A549 (cell line): ENCODE results near the gene PPP2R5C. TPM values are rescaled to one million over a fixed set of nuclear protein-coding genes. Genes with fewer than 3 reads are reported as not detected.

Experiments used
- ATAC-seq, 2 experiments: fragments of 200-7000 bp in 1 of 2; fragments of >200 bp in 1 of 2; cut with Nextera tagmentation in 1 of 2; cut with Tn5 transposase in 1 of 2; 3 replicates each; pipeline versions ENCODE4 v1.8.0 to v1.9.1; 2018 to 2020; ENCODE audit warnings: mild to moderate bottlenecking in 1 of 2, moderate library complexity in 1 of 2
- CTCF ChIA-PET: fragments of 300-600 bp; sonication (Branson Sonifier 250); formaldehyde crosslinking; extraction: SDS; loops from one replicate; lab custom pipeline; 2021; ENCODE audit warnings: antibody characterized with exemption, inconsistent platforms; lab: Yijun Ruan, JAX
- POLR2A ChIA-PET: fragments of 350-600 bp; formaldehyde crosslinking; extraction: SDS; loops from one replicate; lab custom pipeline; 2021; ENCODE audit warnings: antibody characterized with exemption, inconsistent platforms; lab: Yijun Ruan, JAX
- DNase-seq, 2 experiments: peaks; one replicate each; pipeline versions ENCODE4 v3.0.0 to v3.0.0-alpha.2; 2011 to 2016; ENCODE audit warnings: low read depth in 1 of 2, low spot score in 1 of 2
- FAIRE-seq: peaks from 2 replicates; lab custom pipeline; 2011; peaks lifted over from hg19 to GRCh38; lab: Jason Lieb, UNC
- H3K27ac ChIP-seq, 2 experiments: fragments of >200 bp; sonication (Bioruptor Twin); formaldehyde crosslinking; 3 replicates each; pipeline ENCODE4 v1.5.1; 2016 to 2017
- H3K4me1 ChIP-seq: fragments of >200 bp; sonication (Bioruptor Twin); formaldehyde crosslinking; 3 replicates; pipeline ENCODE4 v1.6.1; 2016
- H3K4me2 ChIP-seq: fragments of >200 bp; sonication (Bioruptor Twin); formaldehyde crosslinking; 3 replicates; pipeline ENCODE4 v1.6.1; 2016
- H3K4me3 ChIP-seq: fragments of >200 bp; sonication (Bioruptor Twin); formaldehyde crosslinking; 3 replicates; pipeline ENCODE4 v1.5.1; 2016
- H3K9me3 ChIP-seq: fragments of >200 bp; sonication (Bioruptor Twin); formaldehyde crosslinking; 3 replicates; pipeline ENCODE4 v1.6.1; 2016
- BHLHE40 ChIP-seq: IDR thresholded peaks from 2 replicates; pipeline ENCODE4 v1.6.1; 2012; ENCODE audit warnings: low read depth, low read length, inconsistent platforms
- CBX2 ChIP-seq: fragments of 200-600 bp; sonication (generic); IDR thresholded peaks from 2 replicates; pipeline ENCODE4 v1.6.1; 2016; ENCODE audit warnings: low read depth, mild to moderate bottlenecking, borderline replicate concordance
- CBX8 ChIP-seq: fragments of 200-600 bp; sonication (generic); IDR thresholded peaks from 2 replicates; pipeline ENCODE4 v1.6.1; 2016
- CEBPB ChIP-seq, 2 experiments: fragments of >200 bp in 1 of 2; sonication (Bioruptor Twin) in 1 of 2; formaldehyde crosslinking in 1 of 2; IDR thresholded peaks; 2 replicates each; pipeline ENCODE4 v1.6.1; 2012 to 2016
- CHD2 ChIP-seq: fragments of 150-350 bp; IDR thresholded peaks from 2 replicates; pipeline ENCODE4 v1.6.1; 2014; ENCODE audit warnings: low read length; ENCODE audit not compliant: partially characterized antibody
- CHD4 ChIP-seq: fragments of 200-600 bp; sonication (generic); IDR thresholded peaks from 2 replicates; pipeline ENCODE4 v1.6.1; 2016; ENCODE audit warnings: antibody characterized with exemption, mild to moderate bottlenecking, borderline replicate concordance
- EHF ChIP-seq: fragments of 250-450 bp; sonication (Bioruptor Pico); IDR thresholded peaks from 2 replicates; pipeline ENCODE4 v1.5.0; 2020; ENCODE audit warnings: mild to moderate bottlenecking
- EHMT2 ChIP-seq: fragments of 200-600 bp; sonication (generic); IDR thresholded peaks from 2 replicates; pipeline ENCODE4 v1.6.1; 2016; ENCODE audit warnings: antibody characterized with exemption, low read depth, mild to moderate bottlenecking, moderate library complexity
- FOSB ChIP-seq: fragments of 250-450 bp; sonication (Bioruptor Pico); IDR thresholded peaks from 2 replicates; pipeline ENCODE4 v1.5.0; 2020; ENCODE audit warnings: mild to moderate bottlenecking, moderate library complexity
- HES2 ChIP-seq: fragments of >200 bp; sonication (Bioruptor Twin); formaldehyde crosslinking; IDR thresholded peaks from 2 replicates; pipeline ENCODE4 v1.6.1; 2016
- HOXA7 ChIP-seq: fragments of 250-450 bp; sonication (Bioruptor Pico); IDR thresholded peaks from 2 replicates; pipeline ENCODE4 v1.5.0; 2020; ENCODE audit warnings: mild to moderate bottlenecking, moderate library complexity
- JUN ChIP-seq, 2 experiments: fragments of >200 bp; sonication (Bioruptor Twin); formaldehyde crosslinking; IDR thresholded peaks; 2 replicates in 1 of 2; 3 replicates in 1 of 2; pipeline ENCODE4 v1.6.1; 2016 to 2017
- JUNB ChIP-seq: fragments of >200 bp; sonication (Bioruptor Twin); formaldehyde crosslinking; IDR thresholded peaks from 2 replicates; pipeline ENCODE4 v1.6.1; 2016
- MAZ ChIP-seq: fragments of 150-350 bp; IDR thresholded peaks from 2 replicates; pipeline ENCODE4 v1.6.1; 2014; ENCODE audit warnings: antibody characterized with exemption, low read depth, low read length, borderline replicate concordance
- NR3C1 ChIP-seq: fragments of >200 bp; sonication (Bioruptor Twin); formaldehyde crosslinking; IDR thresholded peaks from 3 replicates; pipeline ENCODE4 v1.6.1; 2017
- PHF8 ChIP-seq: fragments of 200-600 bp; sonication (generic); IDR thresholded peaks from 2 replicates; pipeline ENCODE4 v1.6.1; 2016; ENCODE audit warnings: low read depth, mild to moderate bottlenecking, antibody characterized with exemption, moderate library complexity, borderline replicate concordance
- POLR2A ChIP-seq: IDR thresholded peaks from 2 replicates; pipeline ENCODE4 v1.6.1; 2012; ENCODE audit warnings: mild to moderate bottlenecking, low read length
- RARB ChIP-seq: fragments of 250-450 bp; sonication (Bioruptor Pico); IDR thresholded peaks from 2 replicates; pipeline ENCODE4 v1.8.0; 2021; ENCODE audit warnings: mild to moderate bottlenecking, moderate library complexity
- RCOR1 ChIP-seq: fragments of 150-350 bp; IDR thresholded peaks from 2 replicates; pipeline ENCODE4 v1.6.1; 2014; ENCODE audit warnings: antibody characterized with exemption, low read length, low read depth
- RFX5 ChIP-seq: fragments of 450-650 bp; IDR thresholded peaks from 2 replicates; pipeline ENCODE4 v1.7.1; 2014; ENCODE audit warnings: antibody characterized with exemption, mild to moderate bottlenecking, moderate library complexity
- TP53 ChIP-seq: fragments of 250-450 bp; sonication (Bioruptor Pico); IDR thresholded peaks from 2 replicates; pipeline ENCODE4 v1.5.0; 2021; ENCODE audit warnings: mild to moderate bottlenecking, moderate library complexity
- ZC3H11A ChIP-seq: fragments of 450-650 bp; IDR thresholded peaks from 2 replicates; pipeline ENCODE4 v1.6.1; 2014; ENCODE audit warnings: antibody characterized with exemption, mild to moderate bottlenecking
- ZFP36 ChIP-seq: fragments of 450-650 bp; IDR thresholded peaks from 2 replicates; pipeline ENCODE4 v1.6.1; 2014; ENCODE audit warnings: borderline replicate concordance; ENCODE audit not compliant: partially characterized antibody
- WGBS: methylation state at CpG from one replicate; pipeline ENCODE4 v1.1.6; 2017; ENCODE audit errors: missing lambda C conversion rate; 5-methylcytosine and 5-hydroxymethylcytosine counted together
- polyA plus RNA-seq, 4 experiments: library from polyadenylated mRNA; depleted of rRNA in 3 of 4; stranded (reverse); fragments of >200 nt; fragmentation: RNase III in 1 of 4; extraction: RNeasy Plus Mini Kit Qiagen cat#74134 plus additional on column Dnase treatment in 1 of 4; gene quantifications; 2 replicates in 3 of 4; 3 replicates in 1 of 4; pipeline ENCODE4 v1.2.3, GENCODE V29; 2011 to 2017

PPP2R5C gene
- polyA plus RNA-seq, 2 of the 4 experiments (the other 2 are of a cell fraction): 74.8 to 150 TPM

DNA sequence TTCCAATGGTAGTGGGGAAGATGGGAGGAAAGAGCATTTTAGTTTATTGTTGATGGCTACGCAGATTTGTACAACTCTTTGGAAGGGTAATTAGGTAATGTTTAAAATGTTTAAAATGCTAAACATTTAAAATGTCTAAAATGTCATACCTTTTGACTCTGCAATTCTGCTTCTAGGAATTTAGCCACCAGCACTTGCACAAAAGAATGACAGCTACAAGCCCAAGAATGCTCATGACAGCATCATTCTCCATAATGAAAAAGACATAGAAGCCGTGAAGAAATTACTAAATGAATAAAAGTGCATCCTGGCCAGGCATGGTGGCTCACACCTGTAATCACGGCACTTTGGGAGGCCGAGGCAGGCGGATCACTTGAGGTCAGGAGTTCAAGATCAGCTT, 182.9 kb downstream of the PPP2R5C start:
- 74% methylated on average over 5 of the region's 5 CpGs for WGBS
- no peak for ATAC-seq
- POLR2A ChIA-PET: no interaction called here
- CTCF ChIA-PET: interaction anchor here (0.6 to 2.5 kb wide), 5 partner anchors 10 to 721 kb away, joined by 3 to 18 read pairs (median 5); no protein-coding TSS in a partner anchor
- Histone ChIP-seq H3K4me2 (no peak overlapping the region), H3K9me3 (no peaks in the 10 kb centered on the region)
- no peak for TF ChIP-seq RCOR1
- TF ChIP-seq ZC3H11A: no peak
- TF ChIP-seq CBX8: no peak
- TF ChIP-seq FOSB: no peak
- TF ChIP-seq NR3C1: no peak
- no peak for TF ChIP-seq TP53
- TF ChIP-seq, all 56 proteins: peak for 0
- Histone ChIP-seq H3K4me3 (no peak overlapping the region), H3K4me1 (peaks cover 9% of the 10 kb centered on the region; the same call in 1 of the 3 replicates), H3K27ac (no peak overlapping the region)
- DNase-seq: no peak
- no peak for FAIRE-seq

- no peak for DNase-seq
- no peak for TF ChIP-seq CEBPB (IDR thresholded peaks at IDR 0.05)
- TF ChIP-seq JUN (IDR thresholded peaks at IDR 0.05): no peak
- TF ChIP-seq POLR2A: no peak
- TF ChIP-seq EHF (CRISPR knock-in tag): no peak
- no peak for TF ChIP-seq CBX2
- TF ChIP-seq CHD2: no peak
- TF ChIP-seq CHD4: no peak
- no peak for TF ChIP-seq EHMT2
- TF ChIP-seq JUNB: no peak
- TF ChIP-seq ZC3H11A: no peak
- TF ChIP-seq BHLHE40: no peak
- TF ChIP-seq MAZ: no peak
- no peak for TF ChIP-seq RARB (CRISPR knock-in tag)
- TF ChIP-seq HES2: no peak
- no peak for TF ChIP-seq RFX5
- TF ChIP-seq CBX8: no peak
- TF ChIP-seq ZFP36: no peak
- TF ChIP-seq HOXA7: no peak
- no peak for FAIRE-seq
- Histone ChIP-seq H3K4me2 (no peak overlapping the region), H3K4me1 (peaks cover 11% of the 10 kb centered on the region; the same call in 1 of the 3 replicates), H3K27ac (no peak overlapping the region), H3K9me3 (no peaks in the 10 kb centered on the region), H3K4me3 (no peak overlapping the region)
- ChIA-PET POLR2A (no interaction called here), CTCF (interaction anchor here (1.4 to 2.5 kb wide), 3 partner anchors 10 to 174 kb away, joined by 5 to 18 read pairs (median 7); no protein-coding TSS in a partner anchor)
- ATAC-seq: no peak
- whole genome bisulfite sequencing: 61% methylated on average over 5 of the region's 5 CpGs
Measured at GRCh38 chr14:101945171-101945570, 183.7 kb downstream of the PPP2R5C start.

DNA sequence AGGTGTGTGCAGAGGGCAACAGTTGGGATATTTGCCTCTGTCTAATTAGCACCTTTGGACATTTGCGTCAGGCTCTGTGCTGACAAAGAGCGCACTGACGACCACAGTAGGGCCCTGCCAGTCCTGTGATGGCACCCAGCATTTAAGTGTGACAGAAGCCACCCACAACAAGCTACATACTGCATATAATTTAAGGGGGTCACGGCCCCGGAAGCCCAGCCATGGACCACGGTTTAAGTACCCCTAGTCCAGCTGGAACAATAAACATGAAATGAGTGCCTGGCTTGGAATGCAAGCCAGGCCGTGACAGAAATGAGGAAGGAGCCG, 186.0 kb downstream of the PPP2R5C start:
- 24% methylated on average over 8 of the region's 8 CpGs for WGBS

More for the DNA sequence above, 186.0 kb downstream of the PPP2R5C start:
- peak overlapping the region; percentile 81 for H3K4me2 ChIP-seq
- H3K4me1 ChIP-seq: peaks cover 11% of the 10 kb centered on the region; the same call in 1 of the 3 replicates
- peak overlapping the region; percentile 86 to 96 for H3K27ac ChIP-seq
- FAIRE-seq (no peak), DNase-seq (no peak), ATAC-seq (peak; percentile 17 to 26; a peak in 5 of 6 replicates)
- CTCF ChIA-PET: interaction anchor here (1.6 to 9.4 kb wide), 3 partner anchors 13 to 177 kb away, joined by 4 to 59 read pairs (median 23); no protein-coding TSS in a partner anchor
- TF ChIP-seq PHF8 (peak; percentile 97), FOSB (no peak)
- peak overlapping the region; percentile 82 for H3K4me3 ChIP-seq
- POLR2A ChIA-PET: interaction anchor here (0.7 to 2.1 kb wide), 3 partner anchors 16 to 187 kb away, joined by 3 to 13 read pairs (median 4); no protein-coding TSS in a partner anchor
- no peaks in the 10 kb centered on the region for H3K9me3 ChIP-seq
